ENCODE measurements around the gene TXNDC2.

Gene TXNDC2

GRCh38 chr18:9859232-9859631 lies 26.5 kb upstream of the TXNDC2 start:
- CTCF ChIA-PET = no interaction called here
- no peak for DNase-seq (ENCODE audit: extremely low spot score)
- POLR2A ChIA-PET = no interaction called here
- no peak for TF ChIP-seq CTCF (IDR thresholded peaks at IDR 0.05; ENCODE audit: control extremely low read depth, extremely low read depth, low read depth, missing control alignments)

GRCh38 chr18:9860682-9861081 lies 25.1 kb upstream of the TXNDC2 start:
- DNase-seq (ENCODE audit: extremely low spot score) = no peak
- ChIA-PET CTCF (interaction anchor here (0.6 to 1.2 kb wide), 3 partner anchors 11 to 26 kb away, joined by 3 to 4 read pairs (median 3); no protein-coding TSS in a partner anchor), POLR2A (no interaction called here)
- no peak for TF ChIP-seq CTCF (IDR thresholded peaks at IDR 0.05; ENCODE audit: control extremely low read depth, extremely low read depth, low read depth, missing control alignments)

GRCh38 chr18:9861157-9861556 lies 24.6 kb upstream of the TXNDC2 start:
- no peak for DNase-seq (ENCODE audit: extremely low spot score)
- ChIA-PET CTCF (interaction anchor here (0.6 to 1.2 kb wide), 3 partner anchors 12 to 26 kb away, joined by 3 to 4 read pairs (median 3); no protein-coding TSS in a partner anchor), POLR2A (no interaction called here)
- TF ChIP-seq CTCF (IDR thresholded peaks at IDR 0.05; ENCODE audit: control extremely low read depth, extremely low read depth, low read depth, missing control alignments) = no peak

- ChIA-PET CTCF (interaction anchor here (0.8 kb wide), 1 partner anchor 11 kb away, joined by 3 read pairs; no protein-coding TSS in a partner anchor), POLR2A (no interaction called here)
- no peak for TF ChIP-seq CTCF (IDR thresholded peaks at IDR 0.05; ENCODE audit: control extremely low read depth, extremely low read depth, low read depth, missing control alignments)
- DNase-seq (ENCODE audit: extremely low spot score) = no peak
Observed at GRCh38 chr18:9861933-9862332, 23.8 kb upstream of the TXNDC2 start.

- DNase-seq (ENCODE audit: extremely low spot score) = no peak
- no peak for TF ChIP-seq CTCF (IDR thresholded peaks at IDR 0.05; ENCODE audit: control extremely low read depth, extremely low read depth, low read depth, missing control alignments)
- ChIA-PET CTCF (no interaction called here), POLR2A (no interaction called here)
Observed at GRCh38 chr18:9862686-9863085, 23.1 kb upstream of the TXNDC2 start.

- CTCF ChIA-PET = no interaction called here
- POLR2A ChIA-PET = no interaction called here
- no peak for TF ChIP-seq CTCF (IDR thresholded peaks at IDR 0.05; ENCODE audit: control extremely low read depth, extremely low read depth, low read depth, missing control alignments)
- no peak for DNase-seq (ENCODE audit: extremely low spot score)
Observed at GRCh38 chr18:9863282-9863681, 22.5 kb upstream of the TXNDC2 start.
